Stimulated activated naive CD8-positive, alpha-beta T cell treated with anti-CD3 and anti-CD28 coated beads, Interleukin-15, Interleukin-2, amounts not matched to agents 100 ng/mL and 50 ng/mL, for 24 hours (primary cell): Measurements from ENCODE around the gene DCST2.

ENCODE experiments used
- H3K27ac Mint-ChIP-seq: one replicate; pipeline ENCODE4 v1.8.0; 2021; ENCODE audit warnings: mild to moderate bottlenecking, mixed read lengths
- H3K27me3 Mint-ChIP-seq: one replicate; pipeline ENCODE4 v1.8.0; 2021; ENCODE audit warnings: mixed read lengths
- H3K36me3 Mint-ChIP-seq: one replicate; pipeline ENCODE4 v1.8.0; 2021; ENCODE audit warnings: low read depth, mixed read lengths
- H3K4me1 Mint-ChIP-seq: one replicate; pipeline ENCODE4 v1.8.0; 2021; ENCODE audit warnings: low read depth, mixed read lengths
- H3K4me3 Mint-ChIP-seq: one replicate; pipeline ENCODE4 v1.8.0; 2021; ENCODE audit warnings: mild to moderate bottlenecking, mixed read lengths
- H3K9me3 Mint-ChIP-seq: one replicate; pipeline ENCODE4 v1.8.0; 2021; ENCODE audit warnings: mixed read lengths

The DCST2 gene

GRCh38 chr1:155073377-155074242, 40.0 kb upstream of the DCST2 start:
- Mint-ChIP-seq H3K9me3 (no peaks in the 10 kb centered on the region), H3K36me3 (no peaks in the 10 kb centered on the region), H3K27ac (no peak overlapping the region), H3K27me3 (peaks cover 4% of the 10 kb centered on the region), H3K4me1 (peaks cover 17% of the 10 kb centered on the region), H3K4me3 (no peak overlapping the region)

GRCh38 chr1:155072531-155073289, 39.1 kb upstream of the DCST2 start:
- H3K27me3 Mint-ChIP-seq = peaks cover 1% of the 10 kb centered on the region
- H3K4me3 Mint-ChIP-seq = no peak overlapping the region
- no peak overlapping the region for H3K27ac Mint-ChIP-seq
- no peaks in the 10 kb centered on the region for H3K9me3 Mint-ChIP-seq
- H3K36me3 Mint-ChIP-seq = no peaks in the 10 kb centered on the region
- peaks cover 17% of the 10 kb centered on the region for H3K4me1 Mint-ChIP-seq

- Mint-ChIP-seq H3K9me3 (no peaks in the 10 kb centered on the region), H3K36me3 (no peaks in the 10 kb centered on the region), H3K27me3 (no peaks in the 10 kb centered on the region), H3K4me3 (peak overlapping the region; percentile 20), H3K4me1 (peaks cover 17% of the 10 kb centered on the region), H3K27ac (no peak overlapping the region)
Measured at GRCh38 chr1:155071701-155072100, 38.1 kb upstream of the DCST2 start.

DNA sequence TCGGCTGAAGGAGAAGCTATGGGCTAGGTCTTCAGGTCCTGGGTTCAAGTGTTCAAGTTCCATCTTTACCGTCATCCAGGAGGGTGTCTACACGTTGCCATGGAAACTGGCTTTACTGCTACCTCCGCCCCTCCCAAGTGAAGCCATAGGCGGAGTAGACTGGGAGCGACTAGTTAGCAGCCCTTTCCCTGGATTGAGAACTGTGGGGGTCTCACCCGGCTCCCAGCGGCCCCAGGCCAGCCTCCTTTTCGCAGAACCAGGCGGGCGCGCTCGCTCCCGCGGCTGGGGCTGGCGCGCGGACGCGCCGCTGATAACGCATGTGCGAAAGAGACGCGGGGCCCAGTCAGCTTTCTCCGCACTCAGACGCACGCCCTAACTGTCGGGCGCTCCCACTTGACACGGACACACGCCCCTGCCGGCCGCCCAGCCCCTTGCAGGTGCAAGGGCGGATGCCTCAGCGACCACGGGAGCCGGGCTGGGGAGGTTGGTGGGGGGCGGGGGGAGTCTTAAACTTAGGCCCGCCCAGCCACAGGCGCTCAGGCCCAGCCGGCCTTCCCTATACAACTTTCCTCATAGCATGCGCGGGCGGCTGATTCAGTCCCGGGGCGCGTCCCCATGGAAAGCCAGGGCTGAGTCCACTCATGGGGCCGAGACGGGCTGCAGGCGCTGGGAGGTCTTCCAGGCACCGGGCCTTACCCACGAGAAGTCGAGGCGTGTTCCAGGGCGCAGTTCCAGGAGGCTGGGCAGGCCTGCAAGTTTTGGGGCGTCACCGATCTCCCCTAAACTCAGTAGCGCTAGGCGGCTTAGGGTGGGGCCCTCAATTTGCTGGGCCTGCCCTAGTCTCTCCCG, 37.4 kb upstream of the DCST2 start:
- H3K4me1 Mint-ChIP-seq = peaks cover 17% of the 10 kb centered on the region
- H3K27ac Mint-ChIP-seq = no peak overlapping the region
- H3K27me3 Mint-ChIP-seq = no peaks in the 10 kb centered on the region
- H3K36me3 Mint-ChIP-seq = no peaks in the 10 kb centered on the region
- H3K4me3 Mint-ChIP-seq = peak overlapping the region; percentile 39
- H3K9me3 Mint-ChIP-seq = no peaks in the 10 kb centered on the region

DNA sequence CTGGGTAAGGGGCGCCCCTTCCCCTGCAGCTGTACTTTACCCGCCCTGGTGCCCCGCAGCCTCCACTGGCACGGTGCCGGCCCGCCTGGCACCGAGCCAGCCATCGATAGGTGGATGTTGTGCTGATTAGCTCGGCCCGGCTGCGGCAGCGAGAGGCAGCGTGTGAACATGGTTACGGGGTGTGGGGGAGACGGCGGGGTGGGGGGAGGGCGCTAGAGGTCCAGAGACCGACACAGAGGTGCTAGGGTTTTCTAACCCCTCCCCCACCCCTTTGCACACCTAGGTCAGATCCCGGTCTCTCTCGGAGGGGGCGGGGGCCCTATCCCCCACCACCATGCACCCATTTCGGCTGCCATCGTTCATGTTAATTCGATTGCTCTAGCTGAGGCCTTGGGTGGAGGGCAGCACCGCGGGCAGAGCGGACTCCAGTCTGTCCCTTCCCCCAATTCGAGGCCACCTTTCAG, 36.6 kb upstream of the DCST2 start:
- Mint-ChIP-seq H3K4me1 (peaks cover 17% of the 10 kb centered on the region), H3K4me3 (peak overlapping the region; percentile 39), H3K36me3 (no peaks in the 10 kb centered on the region), H3K27me3 (no peaks in the 10 kb centered on the region), H3K9me3 (no peaks in the 10 kb centered on the region), H3K27ac (no peak overlapping the region)

DNA sequence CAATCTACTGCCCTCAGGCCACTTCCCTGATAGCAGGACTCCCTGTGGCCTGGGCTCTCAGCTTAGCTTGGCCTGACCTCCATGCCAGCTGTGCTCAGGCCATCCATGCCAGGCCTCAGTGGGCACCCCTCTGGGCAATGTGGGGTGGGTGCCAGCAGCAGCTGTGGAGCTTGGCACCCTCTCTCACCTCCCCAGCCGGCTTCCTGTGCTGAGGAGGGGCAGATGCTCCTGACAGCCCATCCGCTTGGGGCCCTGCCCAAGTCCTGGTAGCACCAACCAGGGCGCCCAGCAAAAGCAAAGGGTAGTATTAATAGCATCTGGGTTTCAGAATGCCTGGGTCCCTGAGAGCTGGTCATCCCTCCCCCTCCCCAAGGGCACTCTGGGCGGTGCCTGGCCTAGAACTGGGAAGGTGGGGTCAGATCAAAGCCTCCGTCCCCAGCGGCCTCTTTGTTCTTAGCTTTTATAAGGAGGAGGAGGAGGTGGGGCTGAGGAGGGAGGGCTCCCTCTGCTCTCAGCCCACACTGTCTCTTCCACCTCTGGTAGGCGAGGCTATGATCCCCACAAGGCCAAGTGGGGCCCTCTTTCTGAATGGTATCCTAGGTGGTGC, 36.1 kb upstream of the DCST2 start:
- H3K9me3 Mint-ChIP-seq = no peaks in the 10 kb centered on the region
- no peaks in the 10 kb centered on the region for H3K27me3 Mint-ChIP-seq
- H3K4me3 Mint-ChIP-seq = no peak overlapping the region
- H3K4me1 Mint-ChIP-seq = peaks cover 21% of the 10 kb centered on the region
- no peaks in the 10 kb centered on the region for H3K36me3 Mint-ChIP-seq
- no peak overlapping the region for H3K27ac Mint-ChIP-seq

GRCh38 chr1:155068599-155068998, 35.0 kb upstream of the DCST2 start:
- Mint-ChIP-seq H3K36me3 (no peaks in the 10 kb centered on the region), H3K27ac (no peak overlapping the region), H3K27me3 (no peaks in the 10 kb centered on the region), H3K4me1 (peaks cover 23% of the 10 kb centered on the region), H3K4me3 (no peak overlapping the region), H3K9me3 (no peaks in the 10 kb centered on the region)

DNA sequence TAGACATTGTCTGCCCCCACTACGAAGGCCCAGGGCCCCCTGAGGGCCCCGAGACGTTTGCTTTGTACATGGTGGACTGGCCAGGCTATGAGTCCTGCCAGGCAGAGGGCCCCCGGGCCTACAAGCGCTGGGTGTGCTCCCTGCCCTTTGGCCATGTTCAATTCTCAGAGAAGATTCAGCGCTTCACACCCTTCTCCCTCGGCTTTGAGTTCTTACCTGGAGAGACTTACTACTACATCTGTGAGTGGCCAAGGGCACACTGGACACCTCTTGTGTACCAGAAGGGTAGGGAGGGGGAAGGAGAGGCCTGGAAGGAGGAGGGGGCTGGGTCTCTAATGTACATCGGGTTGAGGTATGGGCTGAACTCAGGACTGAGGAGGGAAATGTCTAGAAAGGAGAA, 33.2 kb upstream of the DCST2 start:
- H3K36me3 Mint-ChIP-seq = no peaks in the 10 kb centered on the region
- no peak overlapping the region for H3K27ac Mint-ChIP-seq
- H3K27me3 Mint-ChIP-seq = no peaks in the 10 kb centered on the region
- H3K4me1 Mint-ChIP-seq = peaks cover 37% of the 10 kb centered on the region
- no peak overlapping the region for H3K4me3 Mint-ChIP-seq
- H3K9me3 Mint-ChIP-seq = no peaks in the 10 kb centered on the region

DNA sequence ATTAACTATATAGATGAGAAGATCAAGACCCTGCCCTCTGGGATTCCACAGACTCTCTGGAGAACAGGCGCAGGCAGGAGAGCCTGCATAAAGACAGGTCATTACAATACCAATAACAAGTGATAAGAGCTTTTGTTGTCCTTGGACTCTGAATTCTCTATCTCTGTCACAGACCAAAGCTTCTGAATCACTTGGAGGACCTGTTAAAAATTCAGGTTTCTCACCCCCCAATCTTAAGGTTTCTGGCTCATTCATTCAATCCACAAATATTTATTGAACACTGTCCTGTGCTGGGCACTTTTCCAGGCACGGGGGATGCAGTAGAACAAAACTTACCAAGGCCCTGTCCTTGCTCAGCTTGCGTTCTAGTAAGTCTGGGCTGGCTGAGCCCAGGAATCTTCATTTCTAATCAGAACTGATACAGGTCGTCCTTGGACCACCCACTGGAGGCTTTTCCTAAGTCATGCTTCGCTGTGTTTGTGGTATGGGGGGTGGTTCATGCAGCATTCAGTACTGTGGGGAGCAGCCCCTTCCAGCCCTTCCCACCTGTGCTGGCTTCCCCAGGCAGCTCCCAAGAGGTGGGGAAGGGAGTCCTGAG, 31.4 kb upstream of the DCST2 start:
- Mint-ChIP-seq H3K27ac (no peak overlapping the region), H3K4me1 (peaks cover 30% of the 10 kb centered on the region), H3K27me3 (no peaks in the 10 kb centered on the region), H3K9me3 (no peaks in the 10 kb centered on the region), H3K4me3 (peak overlapping the region; percentile 79), H3K36me3 (peaks cover 5% of the 10 kb centered on the region)

DNA sequence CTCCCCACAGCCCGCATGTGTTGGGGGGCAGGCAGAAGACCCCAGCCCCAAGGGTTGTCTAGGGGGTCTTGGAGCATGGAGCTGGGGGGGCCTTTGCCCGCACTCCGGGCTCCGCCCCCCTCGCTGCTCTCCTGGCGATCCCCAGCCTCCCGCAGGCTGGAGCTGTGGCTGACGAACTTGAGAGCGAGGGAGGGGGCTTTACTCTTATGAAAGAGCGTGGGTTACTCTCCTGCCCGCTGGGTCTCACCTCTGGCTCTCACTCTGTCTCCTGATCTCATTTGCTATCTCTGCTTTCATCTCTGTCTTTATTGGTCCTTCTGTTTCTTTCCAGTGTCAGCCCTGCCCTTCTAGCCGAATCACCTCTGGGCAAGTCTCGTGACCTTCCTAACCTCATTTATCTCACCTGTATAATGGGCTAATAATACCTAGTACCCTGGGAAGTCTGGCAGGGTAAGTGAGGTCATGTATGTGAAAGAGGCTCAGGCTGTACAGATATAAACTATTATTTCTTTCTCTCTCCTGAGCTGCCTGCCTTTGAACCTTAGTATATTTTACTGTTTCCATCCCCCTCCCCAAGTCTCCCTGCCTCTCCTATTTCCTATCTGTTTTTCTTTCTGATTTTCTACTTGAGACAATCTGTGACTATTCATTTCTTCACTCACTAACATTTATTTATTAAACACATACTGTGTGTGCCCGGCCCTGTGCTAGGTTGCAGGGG, 30.7 kb upstream of the DCST2 start:
- no peaks in the 10 kb centered on the region for H3K27me3 Mint-ChIP-seq
- peaks cover 30% of the 10 kb centered on the region for H3K4me1 Mint-ChIP-seq
- H3K36me3 Mint-ChIP-seq = peaks cover 5% of the 10 kb centered on the region
- H3K4me3 Mint-ChIP-seq = peak overlapping the region; percentile 79
- no peaks in the 10 kb centered on the region for H3K9me3 Mint-ChIP-seq
- H3K27ac Mint-ChIP-seq = no peak overlapping the region

DNA sequence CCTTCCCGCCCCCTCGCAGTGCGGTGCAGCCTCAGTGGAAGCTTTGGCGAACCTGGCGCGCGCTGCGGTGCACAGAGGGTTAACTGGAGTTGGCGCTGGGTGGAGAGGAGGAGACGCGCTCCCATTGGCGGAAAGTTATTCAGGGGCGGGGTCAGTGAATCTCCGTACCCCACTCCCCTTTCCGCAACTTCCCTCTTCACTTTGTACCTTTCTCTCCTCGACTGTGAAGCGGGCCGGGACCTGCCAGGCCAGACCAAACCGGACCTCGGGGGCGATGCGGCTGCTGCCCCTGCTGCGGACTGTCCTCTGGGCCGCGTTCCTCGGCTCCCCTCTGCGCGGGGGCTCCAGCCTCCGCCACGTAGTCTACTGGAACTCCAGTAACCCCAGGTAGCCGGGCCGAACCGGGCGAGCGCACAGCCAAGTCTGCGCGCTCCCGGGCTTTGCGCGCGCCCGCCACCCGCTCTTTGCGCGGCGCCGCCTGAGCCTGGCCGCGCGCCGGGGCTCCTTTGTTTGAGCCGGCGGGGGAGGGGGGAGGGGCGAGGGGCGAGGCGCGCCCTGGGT, 30.0 kb upstream of the DCST2 start, which contains the start of gene EFNA4:
Gene EFNA4 (plus strand): TSS at position 191 of the 561 bp plus-strand sequence. CDS start 84 bp downstream, at position 275.
- no peaks in the 10 kb centered on the region for H3K27me3 Mint-ChIP-seq
- peak within 1 kb of the TSS; percentile 79 for H3K4me3 Mint-ChIP-seq
- H3K27ac Mint-ChIP-seq = peak within 1 kb of the TSS; percentile 32
- H3K9me3 Mint-ChIP-seq = no peaks in the 10 kb centered on the region
- peaks cover 7% of the 10 kb centered on the region for H3K36me3 Mint-ChIP-seq
- H3K4me1 Mint-ChIP-seq = peaks cover 30% of the 10 kb centered on the region

GRCh38 chr1:155062702-155063411, 29.3 kb upstream of the DCST2 start:
- H3K9me3 Mint-ChIP-seq = no peaks in the 10 kb centered on the region
- peaks cover 30% of the 10 kb centered on the region for H3K4me1 Mint-ChIP-seq
- H3K27ac Mint-ChIP-seq = peak overlapping the region; percentile 32
- no peaks in the 10 kb centered on the region for H3K27me3 Mint-ChIP-seq
- peaks cover 13% of the 10 kb centered on the region for H3K36me3 Mint-ChIP-seq
- peak overlapping the region; percentile 77 for H3K4me3 Mint-ChIP-seq
